ENCODE results near the gene TENM3. TPM values are rescaled to one million over a fixed set of nuclear protein-coding genes. Genes with fewer than 3 reads are reported as not detected.

TENM3 gene
- total and polyA plus RNA-seq, 4 donors: 0.05 to 5.5 (median 1.1) TPM; not detected in 1

DNA sequence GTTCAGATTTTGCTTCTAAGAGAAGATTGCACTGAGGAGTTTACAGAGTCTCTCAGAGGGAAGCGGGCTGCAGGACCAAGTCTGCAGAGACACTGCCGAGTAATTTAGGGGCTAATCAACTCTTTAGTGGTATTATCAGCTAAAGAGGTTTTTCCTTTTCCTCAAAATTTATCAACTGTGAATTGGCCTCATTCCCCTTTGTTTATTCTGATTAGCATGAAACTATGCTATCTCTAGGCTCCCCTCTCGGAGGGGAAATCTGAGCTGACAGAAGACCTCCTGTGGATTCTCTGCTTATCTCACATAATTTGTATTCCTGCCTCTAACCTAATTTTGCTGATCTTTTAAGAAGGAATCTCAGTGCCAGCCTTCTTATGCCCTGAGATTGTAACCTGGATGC, 473.0 kb downstream of the TENM3 start:
- no peaks in the 10 kb centered on the region for H3K4me1 ChIP-seq (ENCODE audit: control insufficient read depth in 1 of 2, insufficient read depth in 2 of 2, low read length in 2 of 2)
- DNase-seq (no peak), ATAC-seq (ENCODE audit: low FRiP score) (no peak)
- no peaks in the 10 kb centered on the region for H3K9me3 ChIP-seq (ENCODE audit: control insufficient read depth, low read length)
- H3K27me3 ChIP-seq (ENCODE audit: control insufficient read depth in 1 of 2, insufficient read depth in 2 of 2, low read length in 1 of 2): no peaks in the 10 kb centered on the region
- 94 to 96% methylated on average over 3 of the region's 3 CpGs for WGBS, 2 donors
- H3K4me3 ChIP-seq (ENCODE audit: low read length in 2 of 2): no peak overlapping the region
- H3K27ac ChIP-seq (ENCODE audit: low read depth in 1 of 2, low read length in 2 of 2): no peak overlapping the region
- intact Hi-C loops (cut with DNase I): no loop called here
- H3K36me3 ChIP-seq (ENCODE audit: control insufficient read depth in 1 of 2, insufficient read depth in 2 of 2, low read length in 1 of 2): no peaks in the 10 kb centered on the region

DNA sequence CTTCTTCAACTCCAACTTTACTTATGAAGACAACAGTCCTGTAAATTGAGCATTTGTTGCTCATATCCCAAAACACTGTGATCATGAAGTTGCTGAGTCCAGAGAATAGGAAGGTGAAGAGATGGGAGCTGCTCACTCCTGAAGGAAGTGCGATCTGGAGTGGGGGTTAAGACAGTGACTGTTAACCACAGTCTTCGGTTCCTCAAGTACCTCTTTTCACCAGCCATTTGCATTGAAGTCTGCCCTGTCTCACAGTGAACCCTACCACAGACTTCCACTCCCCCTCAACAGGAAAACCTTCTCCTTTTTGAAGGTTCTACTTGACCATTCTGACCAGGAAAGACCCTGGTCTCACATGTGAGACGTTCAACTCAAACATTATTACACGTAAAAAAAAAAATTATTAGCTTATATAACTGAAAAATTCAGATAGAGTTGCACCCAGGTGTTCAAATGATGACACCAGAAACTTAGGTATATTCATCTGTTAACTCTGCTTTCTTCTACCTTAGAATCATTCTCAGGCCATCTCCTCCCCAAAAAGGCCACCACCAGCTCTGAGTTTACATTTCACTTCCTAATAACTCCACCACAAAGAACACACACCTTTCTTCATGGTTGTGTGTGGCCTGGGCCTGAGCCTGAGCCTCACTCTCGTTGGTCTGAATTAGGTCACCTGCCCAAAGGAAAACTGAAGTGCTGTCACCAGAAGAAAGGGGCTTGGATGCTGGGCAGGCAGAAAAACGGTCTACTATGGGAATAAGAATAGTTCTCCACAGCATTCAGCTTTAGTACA, 474.8 kb downstream of the TENM3 start:
- no peak for DNase-seq
- H3K4me3 ChIP-seq (ENCODE audit: low read length in 2 of 2): no peak overlapping the region
- H3K36me3 ChIP-seq (ENCODE audit: control insufficient read depth in 1 of 2, insufficient read depth in 2 of 2, low read length in 1 of 2): no peaks in the 10 kb centered on the region
- no peak for ATAC-seq (ENCODE audit: low FRiP score)
- no peaks in the 10 kb centered on the region for H3K27me3 ChIP-seq (ENCODE audit: control insufficient read depth in 1 of 2, insufficient read depth in 2 of 2, low read length in 1 of 2)
- H3K4me1 ChIP-seq (ENCODE audit: control insufficient read depth in 1 of 2, insufficient read depth in 2 of 2, low read length in 2 of 2): no peaks in the 10 kb centered on the region
- 90 to 91% methylated on average over 6 of the region's 6 CpGs for WGBS, 2 donors
- intact Hi-C loops (cut with DNase I): no loop called here
- H3K9me3 ChIP-seq (ENCODE audit: control insufficient read depth, low read length): no peaks in the 10 kb centered on the region
- H3K27ac ChIP-seq (ENCODE audit: low read depth in 1 of 2, low read length in 2 of 2): no peak overlapping the region

DNA sequence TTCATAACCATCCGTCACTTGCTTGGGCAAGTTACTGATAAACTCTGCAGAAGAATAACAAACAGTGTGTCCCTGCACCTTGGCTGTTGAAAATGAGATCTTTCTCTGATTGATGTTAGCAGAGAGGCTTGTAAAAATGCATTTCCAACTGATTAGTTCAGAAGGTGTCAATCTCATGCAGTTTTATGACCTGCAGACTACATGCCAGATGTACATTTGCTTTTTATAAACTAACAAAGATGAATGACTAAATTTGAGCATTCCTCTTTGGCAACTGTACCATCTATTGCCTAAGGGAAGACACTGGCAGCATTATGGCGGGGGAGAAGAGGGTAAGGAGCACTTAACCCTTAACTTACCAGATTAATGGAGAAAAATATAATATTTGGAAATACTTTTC, 481.2 kb downstream of the TENM3 start:
- Histone ChIP-seq H3K9me3 (ENCODE audit: control insufficient read depth, low read length) (no peaks in the 10 kb centered on the region), H3K4me1 (ENCODE audit: control insufficient read depth in 1 of 2, insufficient read depth in 2 of 2, low read length in 2 of 2) (no peaks in the 10 kb centered on the region), H3K36me3 (ENCODE audit: control insufficient read depth in 1 of 2, insufficient read depth in 2 of 2, low read length in 1 of 2) (no peaks in the 10 kb centered on the region), H3K27ac (ENCODE audit: low read depth in 1 of 2, low read length in 2 of 2) (no peak overlapping the region), H3K27me3 (ENCODE audit: control insufficient read depth in 1 of 2, insufficient read depth in 2 of 2, low read length in 1 of 2) (no peaks in the 10 kb centered on the region), H3K4me3 (ENCODE audit: low read length in 2 of 2) (no peak overlapping the region)
- 20% methylated on average over 2 of the region's 2 CpGs for WGBS, 2 donors
- no peak for ATAC-seq (ENCODE audit: low FRiP score)
- intact Hi-C loops (cut with DNase I): no loop called here
- no peak for DNase-seq

DNA sequence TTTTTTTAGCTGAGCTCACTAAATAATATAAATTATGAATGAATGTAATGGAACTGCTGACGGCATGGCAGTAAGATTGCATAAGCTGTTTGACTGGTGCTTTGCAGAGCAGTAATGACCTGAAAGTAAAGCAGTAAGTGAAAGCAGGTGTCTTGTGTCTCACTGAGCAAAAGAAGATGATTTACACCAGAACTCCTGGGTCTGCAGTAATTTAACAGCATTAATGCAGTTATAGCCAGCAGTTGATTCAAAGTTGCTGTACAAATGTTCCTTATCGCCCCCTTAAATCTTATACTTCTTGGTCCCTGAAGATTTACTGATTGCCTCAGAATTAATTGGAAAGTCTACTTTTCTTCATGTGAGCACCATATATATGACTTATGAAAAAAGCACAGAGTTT, 486.3 kb downstream of the TENM3 start:
- no peaks in the 10 kb centered on the region for H3K27me3 ChIP-seq (ENCODE audit: control insufficient read depth in 1 of 2, insufficient read depth in 2 of 2, low read length in 1 of 2)
- peaks cover 5% of the 10 kb centered on the region for H3K9me3 ChIP-seq (ENCODE audit: control insufficient read depth, low read length)
- ATAC-seq (ENCODE audit: low FRiP score): no peak
- no peaks in the 10 kb centered on the region for H3K4me1 ChIP-seq (ENCODE audit: control insufficient read depth in 1 of 2, insufficient read depth in 2 of 2, low read length in 2 of 2)
- H3K27ac ChIP-seq (ENCODE audit: low read depth in 1 of 2, low read length in 2 of 2): no peak overlapping the region
- intact Hi-C loops (cut with DNase I): no loop called here
- 89 to 96% methylated on average over 2 of the region's 2 CpGs for WGBS, 2 donors
- no peak overlapping the region for H3K4me3 ChIP-seq (ENCODE audit: low read length in 2 of 2)
- no peaks in the 10 kb centered on the region for H3K36me3 ChIP-seq (ENCODE audit: control insufficient read depth in 1 of 2, insufficient read depth in 2 of 2, low read length in 1 of 2)
- DNase-seq: no peak

DNA sequence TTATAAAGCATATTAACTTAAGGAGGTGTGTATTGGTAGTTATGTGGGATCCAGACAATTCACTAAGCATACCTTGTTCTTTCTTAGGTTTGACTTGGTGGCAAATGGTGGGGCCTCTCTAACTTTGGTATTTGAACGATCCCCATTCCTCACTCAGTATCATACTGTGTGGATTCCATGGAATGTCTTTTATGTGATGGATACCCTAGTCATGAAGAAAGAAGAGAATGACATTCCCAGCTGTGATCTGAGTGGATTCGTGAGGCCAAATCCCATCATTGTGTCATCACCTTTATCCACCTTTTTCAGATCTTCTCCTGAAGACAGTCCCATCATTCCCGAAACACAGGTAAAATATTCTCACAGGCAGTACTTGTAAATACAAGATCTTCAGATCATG, 487.6 kb downstream of the TENM3 start:
- H3K4me1 ChIP-seq (ENCODE audit: control insufficient read depth in 1 of 2, insufficient read depth in 2 of 2, low read length in 2 of 2): no peaks in the 10 kb centered on the region
- H3K4me3 ChIP-seq (ENCODE audit: low read length in 2 of 2): no peak overlapping the region
- no peaks in the 10 kb centered on the region for H3K27me3 ChIP-seq (ENCODE audit: control insufficient read depth in 1 of 2, insufficient read depth in 2 of 2, low read length in 1 of 2)
- H3K9me3 ChIP-seq (ENCODE audit: control insufficient read depth, low read length): peaks cover 5% of the 10 kb centered on the region
- 92% methylated on average over 3 of the region's 3 CpGs for WGBS, 2 donors
- intact Hi-C loops (cut with DNase I): no loop called here
- ATAC-seq (ENCODE audit: low FRiP score): no peak
- no peak for DNase-seq
- H3K36me3 ChIP-seq (ENCODE audit: control insufficient read depth in 1 of 2, insufficient read depth in 2 of 2, low read length in 1 of 2): no peaks in the 10 kb centered on the region
- no peak overlapping the region for H3K27ac ChIP-seq (ENCODE audit: low read depth in 1 of 2, low read length in 2 of 2)

DNA sequence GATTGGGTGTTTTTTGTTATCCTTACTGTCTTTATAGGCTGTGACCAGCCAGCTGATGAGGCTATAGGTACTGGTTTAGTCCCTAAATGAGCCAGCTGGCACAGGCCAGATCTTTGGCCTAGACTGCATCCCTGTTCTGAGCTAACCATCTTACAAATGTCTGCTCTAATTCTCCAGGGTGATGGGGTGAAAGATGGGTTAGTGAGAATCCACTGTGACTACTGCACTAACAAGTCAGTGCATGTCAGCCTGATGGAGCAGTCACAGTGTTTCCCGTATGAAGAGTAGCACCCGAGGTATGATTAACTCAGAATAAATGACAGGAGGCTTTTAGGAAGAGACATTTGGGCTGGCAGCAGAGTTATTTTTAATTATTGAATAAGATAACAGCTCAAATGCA, 493.0 kb downstream of the TENM3 start:
- ATAC-seq (ENCODE audit: low FRiP score) (no peak), DNase-seq (no peak)
- H3K27me3 ChIP-seq (ENCODE audit: control insufficient read depth in 1 of 2, insufficient read depth in 2 of 2, low read length in 1 of 2): no peaks in the 10 kb centered on the region
- no peaks in the 10 kb centered on the region for H3K36me3 ChIP-seq (ENCODE audit: control insufficient read depth in 1 of 2, insufficient read depth in 2 of 2, low read length in 1 of 2)
- WGBS, 2 donors: 89 to 93% methylated on average over 2 of the region's 2 CpGs
- no peaks in the 10 kb centered on the region for H3K4me1 ChIP-seq (ENCODE audit: control insufficient read depth in 1 of 2, insufficient read depth in 2 of 2, low read length in 2 of 2)
- no peak overlapping the region for H3K27ac ChIP-seq (ENCODE audit: low read depth in 1 of 2, low read length in 2 of 2)
- intact Hi-C loops (cut with DNase I): no loop called here
- peaks cover 5% of the 10 kb centered on the region for H3K9me3 ChIP-seq (ENCODE audit: control insufficient read depth, low read length)
- H3K4me3 ChIP-seq (ENCODE audit: low read length in 2 of 2): no peak overlapping the region

DNA sequence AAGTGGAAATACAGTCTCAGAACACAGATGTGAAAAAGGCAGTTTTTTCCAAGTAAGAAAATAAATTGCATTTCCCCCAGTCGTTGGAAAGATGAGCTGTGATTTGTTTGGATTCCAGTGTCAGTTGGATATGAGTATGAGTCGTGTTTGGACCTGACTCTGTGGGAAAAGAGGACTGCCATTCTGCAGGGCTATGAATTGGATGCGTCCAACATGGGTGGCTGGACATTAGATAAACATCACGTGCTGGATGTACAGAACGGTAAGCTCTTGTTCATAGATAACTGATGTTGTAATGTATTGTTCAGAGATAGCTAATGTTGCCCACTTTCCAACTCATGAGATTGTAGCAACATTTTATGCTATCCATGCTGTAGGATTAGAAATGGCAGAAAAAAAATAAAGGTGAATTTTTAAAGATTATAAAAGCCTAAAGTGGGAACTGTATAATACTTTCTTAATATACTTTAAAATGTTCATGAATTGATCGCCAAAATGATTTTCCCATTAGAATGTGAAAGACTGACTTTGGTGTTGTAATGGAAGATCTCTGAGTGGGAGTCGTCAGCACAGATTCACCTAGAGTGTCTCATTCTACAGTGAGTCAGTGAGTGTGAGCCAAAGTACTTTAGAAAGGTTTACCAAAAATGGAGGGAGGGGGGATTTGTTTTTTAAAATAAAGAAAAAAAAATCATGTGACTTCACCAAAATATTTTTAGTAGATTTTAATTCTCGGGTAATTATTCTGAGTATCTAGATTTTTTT, 495.3 kb downstream of the TENM3 start:
- Histone ChIP-seq H3K27me3 (ENCODE audit: control insufficient read depth in 1 of 2, insufficient read depth in 2 of 2, low read length in 1 of 2) (no peaks in the 10 kb centered on the region), H3K9me3 (ENCODE audit: control insufficient read depth, low read length) (peaks cover 5% of the 10 kb centered on the region), H3K4me3 (ENCODE audit: low read length in 2 of 2) (no peak overlapping the region), H3K4me1 (ENCODE audit: control insufficient read depth in 1 of 2, insufficient read depth in 2 of 2, low read length in 2 of 2) (no peaks in the 10 kb centered on the region), H3K36me3 (ENCODE audit: control insufficient read depth in 1 of 2, insufficient read depth in 2 of 2, low read length in 1 of 2) (no peaks in the 10 kb centered on the region), H3K27ac (ENCODE audit: low read depth in 1 of 2, low read length in 2 of 2) (no peak overlapping the region)
- ATAC-seq (ENCODE audit: low FRiP score) (no peak), DNase-seq (no peak)
- WGBS, 2 donors: 65 to 72% methylated on average over 8 of the region's 8 CpGs
- intact Hi-C loops (cut with DNase I): no loop called here

DNA sequence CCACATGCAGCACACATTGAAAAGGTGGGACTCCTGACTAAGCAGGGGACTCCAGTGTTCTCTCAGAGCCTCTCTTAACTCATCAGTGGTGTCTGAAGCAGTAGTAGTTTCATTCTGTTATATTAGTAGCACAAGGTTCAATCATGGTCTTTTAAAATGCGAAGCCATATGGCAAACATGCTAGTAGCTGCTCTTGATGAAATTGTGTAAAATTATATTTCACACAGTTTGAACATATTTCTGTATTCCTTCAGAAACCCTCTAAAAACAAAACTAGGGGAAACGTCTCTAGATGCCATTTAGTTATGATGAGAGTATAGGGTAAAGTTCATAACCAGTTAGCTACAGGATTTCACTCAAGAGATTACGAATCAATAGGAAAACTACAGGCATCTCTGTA, 497.1 kb downstream of the TENM3 start:
- H3K9me3 ChIP-seq (ENCODE audit: control insufficient read depth, low read length): no peaks in the 10 kb centered on the region
- H3K27me3 ChIP-seq (ENCODE audit: control insufficient read depth in 1 of 2, insufficient read depth in 2 of 2, low read length in 1 of 2): no peaks in the 10 kb centered on the region
- intact Hi-C loops (cut with DNase I): no loop called here
- no peaks in the 10 kb centered on the region for H3K4me1 ChIP-seq (ENCODE audit: control insufficient read depth in 1 of 2, insufficient read depth in 2 of 2, low read length in 2 of 2)
- no peak overlapping the region for H3K27ac ChIP-seq (ENCODE audit: low read depth in 1 of 2, low read length in 2 of 2)
- DNase-seq (no peak), ATAC-seq (ENCODE audit: low FRiP score) (no peak)
- no peak overlapping the region for H3K4me3 ChIP-seq (ENCODE audit: low read length in 2 of 2)
- H3K36me3 ChIP-seq (ENCODE audit: control insufficient read depth in 1 of 2, insufficient read depth in 2 of 2, low read length in 1 of 2): no peaks in the 10 kb centered on the region
- 86 to 94% methylated on average over 3 of the region's 3 CpGs for WGBS, 2 donors

DNA sequence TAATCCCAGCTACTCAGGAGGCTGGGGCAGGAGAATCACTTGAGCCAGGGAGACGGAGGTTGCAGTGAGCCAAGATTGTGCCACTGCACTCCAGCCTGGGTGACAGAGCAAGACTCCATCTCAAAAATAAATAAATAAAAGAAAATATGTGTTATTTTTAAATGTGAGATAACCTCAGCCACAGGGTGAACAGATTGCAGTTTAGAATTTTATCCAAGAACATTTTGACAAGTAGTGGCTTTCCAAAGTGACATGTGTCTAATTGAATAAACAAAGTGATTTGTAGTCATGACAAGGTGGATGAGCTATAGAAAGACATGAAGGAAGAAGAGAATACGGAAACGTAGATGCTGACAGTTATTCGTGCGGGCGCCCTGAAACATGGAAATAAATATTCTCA, 497.9 kb downstream of the TENM3 start:
- WGBS, 2 donors: 68 to 78% methylated on average over 6 of the region's 6 CpGs
- H3K9me3 ChIP-seq (ENCODE audit: control insufficient read depth, low read length): no peaks in the 10 kb centered on the region
- ATAC-seq (ENCODE audit: low FRiP score) (no peak), DNase-seq (no peak)
- no peaks in the 10 kb centered on the region for H3K27me3 ChIP-seq (ENCODE audit: control insufficient read depth in 1 of 2, insufficient read depth in 2 of 2, low read length in 1 of 2)
- no peak overlapping the region for H3K27ac ChIP-seq (ENCODE audit: low read depth in 1 of 2, low read length in 2 of 2)
- H3K4me1 ChIP-seq (ENCODE audit: control insufficient read depth in 1 of 2, insufficient read depth in 2 of 2, low read length in 2 of 2): no peaks in the 10 kb centered on the region
- H3K36me3 ChIP-seq (ENCODE audit: control insufficient read depth in 1 of 2, insufficient read depth in 2 of 2, low read length in 1 of 2): no peaks in the 10 kb centered on the region
- intact Hi-C loops (cut with DNase I): no loop called here
- H3K4me3 ChIP-seq (ENCODE audit: low read length in 2 of 2): no peak overlapping the region

All from aorta (tissue), 5 donors.